Hematopoietic multipotent progenitor cell treated with erythropoietin and hydrocortisone succinate and interleukin-3 and kit ligand, for 8 days (in vitro differentiated cells): ENCODE data around the gene HS6ST1.

Experiments
- DNase-seq: peaks from one replicate; pipeline ENCODE4 v3.0.0-alpha.2; 2015

The HS6ST1 gene

DNA sequence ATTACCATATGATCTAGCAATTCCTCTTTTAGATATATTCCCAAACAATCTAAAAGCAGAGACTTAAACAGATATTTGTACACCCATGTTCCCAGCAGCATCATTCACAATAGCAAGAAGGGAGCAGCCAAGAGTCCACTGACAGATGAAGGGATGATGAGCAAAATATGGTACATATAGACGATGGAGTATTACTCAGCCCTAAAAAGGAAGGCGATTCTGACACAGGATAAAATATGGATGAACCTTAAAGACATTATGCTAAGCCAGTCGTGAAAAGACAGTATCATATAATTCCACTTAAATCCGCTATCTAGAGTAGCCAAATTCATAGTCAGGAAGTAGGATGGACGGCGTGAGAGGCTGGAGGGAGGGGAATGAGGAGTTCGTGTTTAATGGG lies 20.4 kb downstream of the HS6ST1 start:
- DNase-seq, result no peak

DNA sequence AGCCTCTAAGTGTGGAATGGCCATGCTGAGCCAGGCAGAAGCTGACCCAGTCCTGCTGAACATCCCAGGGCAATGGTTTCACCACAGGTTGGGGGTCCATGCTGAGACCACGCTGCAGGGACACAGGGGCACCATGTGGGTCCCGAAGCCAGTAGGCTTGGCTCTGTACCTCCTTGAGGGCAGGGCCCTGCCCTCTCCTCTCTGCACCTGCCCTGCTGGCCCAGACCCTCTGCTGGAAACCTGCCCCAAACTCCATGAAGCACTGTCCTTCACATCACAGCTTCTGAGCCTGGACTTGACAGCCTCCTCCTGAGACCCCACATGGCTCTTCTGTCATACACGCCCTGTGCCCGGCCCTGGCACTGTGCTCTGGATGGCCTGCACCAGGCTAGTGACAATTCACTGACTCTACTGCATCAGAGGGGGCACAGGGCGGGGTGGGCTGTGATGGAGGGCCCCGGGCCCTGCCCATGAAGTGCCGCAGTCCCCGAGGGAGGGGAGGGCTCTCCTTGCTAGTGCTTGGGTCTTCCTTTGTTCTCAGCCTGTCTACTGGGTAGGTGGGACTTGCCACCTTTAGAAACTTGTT lies 24.7 kb downstream of the HS6ST1 start:
- DNase-seq, result no peak

DNA sequence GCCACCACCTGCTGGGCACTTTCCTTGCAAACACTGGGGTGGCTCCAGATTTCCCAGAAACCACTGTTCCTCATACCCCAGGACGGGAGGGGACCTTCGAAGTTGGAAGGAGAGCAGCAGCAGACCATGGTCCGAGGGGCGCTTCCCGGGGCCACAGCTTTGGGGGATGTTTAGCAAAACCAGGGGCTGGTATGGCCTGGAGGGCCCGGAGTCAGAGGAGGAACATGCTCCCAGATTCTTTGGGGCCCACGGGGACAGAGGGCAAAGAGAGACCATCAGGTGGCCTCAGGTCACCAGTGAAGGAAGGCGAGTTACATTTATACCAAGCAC lies 25.3 kb downstream of the HS6ST1 start:
- no peak for DNase-seq

DNA sequence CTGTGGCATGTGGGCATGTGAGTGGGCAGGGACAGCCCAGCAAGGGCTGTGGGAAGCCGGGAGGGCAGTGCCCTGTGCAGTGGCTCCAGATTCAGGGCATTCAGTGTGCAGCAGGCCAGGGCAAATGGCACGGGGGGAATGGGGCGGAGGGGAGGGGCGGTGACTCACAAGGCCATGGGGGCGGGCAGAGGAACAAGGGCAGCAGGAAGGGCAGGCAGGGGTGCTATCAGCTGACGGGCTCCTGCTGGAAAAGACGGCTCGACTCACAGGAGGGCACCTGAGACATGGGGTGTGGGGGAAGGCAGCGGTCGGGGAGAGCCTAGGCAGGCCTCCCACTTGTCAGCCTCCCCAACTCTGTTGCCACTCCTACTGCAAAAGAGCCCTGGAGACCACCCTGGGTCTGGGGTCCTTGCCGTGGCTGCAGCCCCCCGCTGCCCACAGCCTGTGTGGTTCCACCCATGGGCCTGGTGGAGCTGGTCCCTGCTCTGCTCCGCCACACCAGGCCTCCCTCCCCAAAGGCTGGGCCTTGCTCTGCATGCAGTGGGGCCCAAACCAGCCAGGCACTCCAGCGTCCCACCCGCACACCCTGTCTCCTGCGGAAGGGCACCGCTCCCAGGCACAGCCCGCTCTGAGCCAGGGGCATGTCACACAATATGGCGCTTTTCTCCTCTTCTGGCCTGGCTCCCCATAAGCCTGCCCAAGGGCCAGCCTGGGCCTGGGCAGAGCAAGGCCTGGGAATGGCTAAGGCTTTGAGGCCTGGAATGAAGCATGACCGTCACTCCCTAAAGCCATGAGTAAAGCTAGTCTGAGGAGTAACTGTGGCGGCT lies 25.9 kb downstream of the HS6ST1 start:
- DNase-seq, result no peak

DNA sequence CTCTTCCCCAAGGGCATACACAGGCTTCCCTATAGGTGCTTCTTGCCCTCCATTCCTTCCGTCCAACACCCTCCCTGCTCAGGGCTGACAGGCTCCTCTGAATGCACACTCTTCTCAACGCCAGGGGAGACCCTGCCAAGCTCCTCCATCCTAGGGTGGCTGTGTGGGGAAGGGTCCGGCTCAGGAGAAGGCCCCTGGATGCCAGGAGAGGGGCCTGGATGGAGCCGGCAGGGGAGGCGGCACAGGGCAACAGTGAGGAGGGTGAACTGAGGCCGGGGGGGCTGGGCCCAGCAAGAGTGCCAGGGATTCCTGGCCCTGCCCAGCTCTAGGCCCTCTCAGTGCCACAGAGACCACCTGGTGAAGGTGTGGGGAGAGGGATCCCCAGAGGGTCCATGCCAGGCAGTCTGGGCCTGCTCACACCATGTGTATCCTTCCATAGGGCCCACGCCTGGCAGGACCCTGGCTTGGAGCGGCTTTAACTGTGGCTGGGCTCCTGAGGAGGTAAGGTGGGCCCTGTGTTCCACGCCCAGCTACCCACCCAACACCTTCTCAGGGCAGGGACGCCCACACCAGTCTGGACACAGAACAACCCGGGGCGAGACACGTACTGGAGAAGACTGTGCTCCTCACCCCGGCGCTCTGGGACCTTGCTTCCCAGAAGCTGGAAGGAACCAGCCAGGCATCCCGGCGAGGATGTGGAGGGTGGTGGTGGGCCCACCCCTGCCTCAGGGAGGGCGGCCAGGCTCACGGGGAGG lies 26.6 kb downstream of the HS6ST1 start:
- DNase-seq, result no peak

DNA sequence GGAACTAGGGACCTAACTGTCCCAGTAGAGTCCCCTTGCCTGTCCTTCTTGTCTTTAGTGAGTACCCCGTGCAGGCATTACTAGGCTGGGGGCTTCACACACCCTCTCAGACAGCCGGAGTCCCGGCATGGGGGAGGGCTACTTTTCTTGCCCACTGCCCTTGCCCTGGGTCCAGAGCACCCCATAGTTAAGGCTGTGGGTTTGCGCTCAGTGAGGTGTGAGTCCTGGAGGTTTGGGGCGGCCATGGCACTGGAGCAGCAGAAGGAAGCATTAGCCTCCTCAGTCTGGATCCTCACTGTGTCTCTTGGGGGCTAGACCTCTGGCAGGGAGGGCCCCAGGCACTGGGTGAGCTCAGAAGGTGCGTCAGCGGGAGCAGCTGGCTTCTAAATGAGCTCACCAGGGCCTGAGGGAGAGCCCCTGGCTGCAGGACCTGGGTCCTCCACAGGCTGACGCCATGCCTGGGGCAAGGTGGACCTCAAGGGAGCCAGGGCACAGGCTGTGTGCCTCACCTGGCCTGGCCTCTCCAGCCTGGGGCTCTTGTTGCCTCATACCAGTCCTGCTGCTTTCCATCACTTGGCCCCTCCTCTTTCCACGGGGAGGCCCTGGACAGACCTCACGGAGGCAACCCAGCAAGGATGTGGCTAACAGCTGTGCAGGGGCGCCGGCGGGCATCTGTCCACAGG lies 27.4 kb downstream of the HS6ST1 start:
- no peak for DNase-seq

DNA sequence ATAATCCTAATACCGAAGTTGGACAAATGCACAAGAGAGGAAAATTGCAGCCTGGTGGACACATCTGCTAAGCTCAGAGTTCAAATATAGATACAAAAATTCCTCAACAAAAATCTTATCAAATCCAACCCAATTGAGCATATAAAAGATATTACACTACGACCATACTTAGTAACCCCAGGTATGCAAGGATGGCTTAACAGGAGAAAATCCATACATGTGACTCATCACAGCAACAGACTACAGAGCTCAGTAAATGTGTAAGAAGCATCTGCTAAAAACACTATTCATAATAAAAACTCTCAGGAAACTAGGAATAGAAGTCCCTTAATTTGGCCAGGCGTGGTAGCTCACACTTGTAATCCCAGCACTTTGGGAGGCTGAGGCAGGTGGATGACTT lies 28.3 kb downstream of the HS6ST1 start:
- DNase-seq, result no peak

DNA sequence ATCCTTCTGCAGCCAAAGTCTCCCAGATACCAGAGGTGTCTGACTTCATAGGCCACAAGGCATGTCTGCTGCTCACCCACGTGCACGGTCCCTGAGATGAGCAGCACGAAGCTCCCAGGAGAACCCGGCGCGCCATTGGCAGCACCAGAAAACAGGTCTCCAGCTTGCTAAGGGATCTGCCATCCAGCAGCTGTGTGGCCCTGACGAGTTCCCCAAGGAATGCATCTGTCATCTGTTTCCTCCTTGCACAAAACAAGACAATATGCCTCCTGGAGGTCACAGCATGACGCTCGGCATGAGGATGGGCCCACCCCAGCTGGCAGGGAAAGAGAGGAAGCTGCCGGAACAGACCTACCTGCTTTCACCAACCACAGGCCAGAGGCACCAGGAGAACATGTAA lies 29.2 kb downstream of the HS6ST1 start:
- no peak for DNase-seq

DNA sequence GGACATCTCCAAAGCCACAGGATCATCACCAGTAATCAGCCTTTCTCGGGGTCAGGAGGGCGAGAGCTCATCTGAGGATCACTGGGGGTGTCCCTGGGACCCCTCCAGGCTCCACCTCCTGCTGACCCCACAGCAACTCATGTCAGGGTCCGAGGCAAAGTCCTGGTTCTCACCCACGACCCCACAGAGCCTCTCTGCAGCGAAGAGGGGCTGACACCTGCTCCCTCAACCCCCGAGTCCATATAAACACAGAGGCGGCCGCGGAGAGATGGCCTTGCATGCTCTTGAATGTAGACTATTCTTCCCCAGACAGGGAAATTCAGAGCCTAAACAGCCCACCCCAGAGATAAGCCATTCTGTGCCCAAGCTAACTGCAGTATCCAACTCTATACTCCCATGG lies 29.9 kb downstream of the HS6ST1 start:
- no peak for DNase-seq

DNA sequence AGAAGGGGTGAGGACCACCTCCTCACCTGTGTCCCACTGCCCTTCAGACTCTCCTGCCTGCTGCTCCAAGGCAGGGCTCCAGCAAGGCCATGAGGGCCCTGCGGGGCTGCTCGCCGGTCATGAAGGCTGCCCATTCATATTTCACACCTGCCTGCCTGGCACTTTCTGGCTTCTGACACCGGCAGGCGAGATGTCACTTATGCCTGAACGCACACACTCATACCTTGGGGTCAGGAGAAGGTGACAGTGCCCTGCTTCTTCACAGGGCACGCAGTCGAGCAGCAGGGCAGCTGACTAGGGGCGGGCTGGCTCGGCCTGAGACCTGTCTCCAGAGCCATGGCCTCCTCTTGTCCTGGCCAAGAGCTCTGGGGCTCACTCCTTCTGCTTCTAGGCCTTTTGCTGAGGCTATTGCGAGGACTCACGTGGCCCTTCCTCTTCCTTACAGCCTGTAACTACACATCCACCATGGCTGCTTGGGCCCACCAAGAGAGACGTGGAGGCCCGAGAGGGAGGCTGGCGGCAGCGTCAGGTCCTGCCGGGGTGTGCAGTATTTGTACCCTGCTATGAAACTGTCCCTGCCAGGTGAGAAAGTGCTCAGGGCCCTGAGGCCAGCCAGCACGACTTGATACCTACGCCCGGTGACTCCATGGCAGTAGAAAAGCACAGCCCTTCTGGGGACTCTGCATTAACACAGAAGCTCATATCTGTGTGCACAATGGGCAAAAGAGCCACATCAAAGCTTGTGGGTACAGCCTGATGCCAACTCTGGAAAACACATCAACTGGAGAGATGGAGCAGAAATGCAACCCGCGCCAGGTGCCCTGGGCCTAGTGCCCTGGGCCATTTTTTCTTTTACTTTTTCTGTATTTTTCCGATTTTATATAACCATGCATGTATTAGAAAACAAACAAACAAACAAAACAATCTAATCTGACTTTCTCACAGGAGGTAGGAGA lies 30.6 kb downstream of the HS6ST1 start:
- no peak for DNase-seq

DNA sequence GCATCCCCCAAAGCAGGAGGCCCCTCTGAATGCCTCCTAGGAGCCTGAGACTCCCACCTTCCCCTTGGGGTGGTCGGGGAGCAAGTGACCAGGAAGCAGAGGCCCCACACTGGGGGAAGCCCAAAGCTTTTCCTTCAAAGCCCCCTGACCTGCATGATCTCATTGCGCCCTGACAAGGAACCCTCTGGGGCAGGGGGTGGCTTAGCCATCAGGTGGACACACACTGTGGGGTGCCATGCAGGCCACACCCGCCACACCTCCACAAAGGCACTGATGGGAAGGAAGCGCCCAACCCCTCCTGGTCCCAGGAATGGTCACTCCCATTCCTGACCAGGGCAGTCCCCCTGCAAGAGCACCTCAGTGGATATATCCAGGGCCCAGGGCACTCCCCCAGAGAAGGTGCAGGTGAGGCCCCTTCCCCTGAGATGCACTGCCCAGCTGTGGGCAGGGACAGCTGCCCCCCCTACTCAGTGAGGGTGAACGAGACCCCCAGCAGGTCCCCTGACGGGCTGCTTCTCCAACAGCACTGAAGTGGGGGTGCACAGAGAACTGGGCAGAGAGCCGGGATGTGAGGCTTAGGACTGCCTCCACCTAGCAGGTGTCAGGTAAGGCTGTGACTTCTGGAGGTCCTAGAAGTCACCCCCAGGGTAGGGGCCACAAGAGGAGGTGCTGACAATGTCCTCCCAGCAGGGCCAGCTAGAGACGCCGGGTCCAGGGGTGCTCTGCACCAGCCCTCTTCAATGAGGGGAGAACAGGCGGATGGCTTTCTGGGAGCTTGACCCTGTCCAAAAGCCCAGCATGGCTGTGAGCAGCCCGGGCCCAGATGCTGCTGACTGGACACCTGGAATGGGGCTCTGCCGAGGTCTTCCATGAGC lies 31.5 kb downstream of the HS6ST1 start:
- no peak for DNase-seq

DNA sequence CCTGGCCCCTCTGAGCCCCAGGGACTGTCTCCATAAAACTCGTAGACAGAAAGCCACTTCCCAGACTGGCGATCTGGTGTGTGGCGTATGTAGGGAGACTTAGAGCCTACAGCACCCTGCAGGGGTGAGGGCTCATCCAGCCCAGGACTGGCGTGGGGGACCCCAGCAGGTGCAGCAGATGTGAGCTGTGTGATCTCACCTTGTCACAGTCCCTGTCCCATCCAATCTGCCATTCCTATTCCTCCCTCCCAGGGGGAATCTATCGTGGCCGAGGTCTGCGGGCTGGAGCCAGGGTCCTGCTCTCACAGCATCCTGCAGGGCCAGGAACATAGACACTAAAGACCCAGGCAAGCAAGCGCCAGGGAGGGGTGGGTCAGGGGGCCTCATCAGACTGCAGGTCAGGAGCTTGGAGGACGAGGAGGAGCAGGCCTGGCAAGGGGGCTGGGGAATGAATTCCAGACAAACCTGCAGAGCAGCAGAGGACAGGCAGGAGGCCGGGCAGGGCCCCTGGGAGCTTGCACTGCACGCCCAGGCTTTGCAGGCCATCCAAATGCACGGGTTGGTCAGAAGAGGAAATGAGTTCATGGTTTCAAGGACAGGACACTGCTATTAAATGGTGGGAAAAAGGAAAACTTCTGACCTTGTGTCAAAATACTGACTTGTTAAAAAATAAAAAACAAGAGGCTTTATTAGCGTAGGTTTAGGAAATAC lies 32.5 kb downstream of the HS6ST1 start:
- no peak for DNase-seq

DNA sequence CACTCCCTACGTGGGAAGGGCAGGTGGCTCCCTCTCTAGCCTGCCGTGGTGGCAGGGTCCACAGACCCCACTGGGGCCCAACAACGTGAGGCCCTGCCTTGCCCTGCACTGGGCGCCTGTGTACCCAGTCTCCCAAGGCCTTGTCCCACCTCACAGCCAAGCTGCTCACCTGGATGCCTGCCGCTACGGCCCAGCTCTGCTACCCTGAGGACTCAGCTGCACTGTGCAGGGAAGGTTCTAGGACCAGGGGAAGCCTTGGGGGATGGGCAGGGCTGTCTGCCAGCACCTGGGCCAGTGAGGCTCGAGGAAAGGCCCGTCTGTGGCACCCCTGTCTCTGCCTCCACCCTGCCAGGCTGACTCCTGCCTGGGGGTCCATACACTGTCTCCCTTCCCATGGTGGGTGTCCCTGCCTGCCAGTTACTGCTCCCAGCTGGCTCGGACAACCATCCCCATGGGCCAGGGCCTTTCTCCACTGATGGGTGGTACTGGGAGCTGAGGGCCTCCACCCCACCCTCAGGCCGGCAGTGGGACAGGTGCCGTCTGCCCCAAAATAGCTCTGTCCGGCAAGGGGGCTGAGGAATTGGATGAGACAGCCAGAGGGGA lies 33.2 kb downstream of the HS6ST1 start:
- no peak for DNase-seq

DNA sequence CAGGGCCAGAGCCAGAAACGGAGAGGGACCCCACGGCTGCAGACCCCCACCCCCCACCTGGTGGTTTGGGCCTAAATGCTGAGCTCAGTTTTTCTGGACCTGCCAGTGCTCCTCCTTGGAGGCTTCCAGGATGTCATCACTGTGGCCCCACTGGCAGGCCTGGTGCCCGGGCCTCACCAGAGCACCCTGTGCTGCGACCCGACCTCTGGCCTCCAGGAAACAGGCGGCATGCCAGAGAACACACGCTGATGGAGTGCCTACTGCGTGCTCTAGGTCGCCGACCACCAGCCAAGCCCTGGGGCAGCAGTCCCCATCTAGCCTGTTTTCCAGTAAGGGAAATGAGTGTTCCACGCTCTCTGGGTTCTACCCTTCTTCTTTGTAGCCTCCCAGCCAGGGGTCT lies 33.8 kb downstream of the HS6ST1 start:
- DNase-seq, result no peak

DNA sequence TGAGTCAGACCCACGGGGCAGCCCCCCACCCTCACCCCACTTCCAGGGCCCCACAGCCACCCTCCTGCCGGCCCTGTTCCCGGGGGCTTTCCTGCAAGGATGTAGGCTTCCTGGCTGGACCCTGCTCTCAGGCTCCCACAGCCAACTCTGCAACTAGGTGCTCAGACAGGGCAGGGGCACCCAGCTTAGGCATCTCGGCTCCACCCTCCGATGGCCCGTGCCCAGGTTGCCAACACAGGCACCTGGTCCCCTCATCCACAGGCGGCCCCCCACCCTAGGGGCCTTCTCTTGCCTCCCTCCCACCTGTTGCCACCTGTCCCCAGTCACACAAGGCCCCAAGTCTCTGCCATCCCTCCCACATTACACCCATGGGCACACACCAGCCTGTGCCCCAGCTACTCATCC lies 34.6 kb downstream of the HS6ST1 start:
- no peak for DNase-seq

DNA sequence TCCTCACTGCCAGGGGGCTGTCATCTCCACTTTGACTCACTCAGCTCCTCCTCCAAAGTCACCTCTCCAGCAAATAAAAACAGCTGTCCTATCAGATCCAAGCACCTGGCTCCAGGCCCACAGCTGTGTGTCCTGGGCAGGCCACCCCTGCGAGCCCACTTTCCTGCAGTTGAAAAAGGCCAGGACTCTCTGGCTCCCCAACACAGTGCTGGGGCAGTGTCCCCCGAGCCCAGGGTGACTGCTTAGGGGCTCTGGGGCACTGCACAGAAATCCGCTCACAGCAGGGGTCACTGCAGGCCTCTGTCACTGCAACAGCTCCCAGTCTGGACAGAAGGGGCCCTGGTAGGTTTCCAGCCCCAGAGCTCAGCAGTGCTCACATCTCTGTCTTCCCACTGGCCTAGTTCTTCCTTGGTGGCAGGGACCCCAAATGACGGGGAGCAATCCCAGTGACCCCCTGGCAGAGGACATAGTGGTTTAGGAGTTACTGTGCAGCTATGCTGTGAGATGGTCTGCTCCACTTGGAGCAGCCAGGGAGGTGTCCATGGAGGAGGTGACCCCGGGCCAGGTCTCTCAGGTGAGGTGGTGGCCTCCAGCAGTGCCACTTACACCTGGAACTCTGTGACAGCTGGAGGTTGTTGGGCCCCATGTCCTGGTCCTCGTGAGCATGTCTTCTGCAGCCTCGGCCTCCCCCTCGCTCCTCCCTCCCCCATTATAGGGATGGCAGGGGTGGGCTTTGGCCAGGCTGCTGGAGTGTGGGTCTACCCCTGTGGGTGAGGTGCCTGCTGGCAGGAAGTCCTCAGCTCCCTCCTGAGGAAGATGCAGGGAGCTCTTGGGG lies 35.5 kb downstream of the HS6ST1 start:
- peak; percentile 53 for DNase-seq

DNA sequence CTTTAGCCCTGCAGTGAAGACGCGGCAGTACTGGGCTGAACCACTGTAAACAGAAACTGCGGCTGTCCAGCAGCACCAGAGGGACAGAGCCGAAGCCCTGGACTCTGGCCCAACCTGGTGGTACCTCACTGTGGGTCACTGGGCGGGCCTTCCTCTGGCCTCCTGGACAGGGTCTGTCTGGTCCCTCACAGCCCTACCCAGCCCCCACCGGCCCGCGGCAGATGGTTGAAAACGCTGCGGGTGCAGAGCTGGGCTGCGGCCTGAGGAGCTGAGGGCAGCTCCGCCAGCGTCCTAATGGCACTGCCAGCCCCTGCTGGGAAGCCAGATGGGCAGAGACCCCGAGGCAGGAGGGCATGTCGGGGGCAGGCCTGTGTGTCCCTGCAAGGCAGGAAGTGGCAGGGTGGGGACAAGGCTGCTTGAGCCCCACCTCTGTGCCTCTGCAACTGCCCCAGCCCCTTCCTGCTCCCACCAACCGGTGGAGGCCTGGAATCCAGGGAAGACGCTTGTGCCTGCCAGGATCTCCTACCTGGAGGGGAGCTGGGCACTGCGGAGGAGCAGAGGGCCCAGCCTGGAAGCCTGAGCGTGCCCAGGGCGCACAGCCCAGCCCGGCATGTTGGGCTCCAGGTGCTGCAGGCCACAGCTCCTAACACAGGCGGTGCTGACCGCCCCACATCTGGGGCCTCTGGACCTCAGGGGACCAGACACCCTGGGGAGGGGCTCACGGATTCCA lies 36.3 kb downstream of the HS6ST1 start:
- no peak for DNase-seq

DNA sequence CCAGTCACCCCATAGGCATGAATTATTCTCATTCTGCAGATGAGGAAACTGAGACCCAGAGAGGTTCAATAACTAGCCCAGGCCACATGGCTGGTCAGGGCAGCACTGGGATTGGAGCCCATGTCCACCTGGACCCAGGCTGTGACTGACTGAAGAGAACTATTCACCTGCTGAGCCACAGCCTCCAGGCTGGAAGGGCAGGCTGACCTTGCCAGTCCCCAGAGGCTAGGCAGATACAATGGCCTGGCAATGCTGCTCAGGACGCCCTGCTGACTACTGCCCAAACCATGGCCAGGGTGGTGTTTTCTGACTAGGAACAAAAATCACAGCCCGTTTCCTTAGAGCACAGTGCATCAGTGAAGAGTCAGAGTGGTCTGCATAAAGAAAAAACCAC lies 36.8 kb downstream of the HS6ST1 start:
- no peak for DNase-seq

DNA sequence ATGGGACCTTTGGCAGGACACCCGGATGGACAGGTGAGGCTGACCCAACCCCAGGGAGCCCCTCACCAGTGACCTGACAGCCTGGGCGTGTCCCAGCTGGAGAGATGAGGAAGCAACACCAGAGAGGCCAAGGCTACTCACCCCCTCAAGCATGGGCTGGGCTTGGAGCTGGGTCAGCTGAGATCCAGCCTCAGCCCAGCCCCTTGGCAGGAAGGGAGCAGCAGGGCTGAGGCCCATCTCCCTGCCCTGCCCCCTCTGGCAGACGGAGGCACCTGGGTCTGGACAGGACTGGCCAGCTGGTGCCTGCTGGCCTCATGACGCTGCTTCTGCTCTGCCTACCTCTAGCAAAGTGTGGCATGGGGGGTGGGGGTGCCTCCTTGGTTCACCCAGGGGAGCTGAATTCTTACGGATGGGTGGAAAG lies 37.8 kb downstream of the HS6ST1 start:
- DNase-seq, result no peak
